NCI-H748 treated with DMSO at 0.1 percent for 48 hours (cell line): ENCODE measurements around the gene CAGE1.
"Not testable (repeated sequence)": the region's sequence is repeated elsewhere in the genome, so short reads cannot be mapped to it uniquely, and the experiment has no call there.

ENCODE experiments used
- DNase-seq: peaks from one replicate; lab custom pipeline; 2025; lab: John Stamatoyannopoulos, UW

Gene CAGE1

DNA sequence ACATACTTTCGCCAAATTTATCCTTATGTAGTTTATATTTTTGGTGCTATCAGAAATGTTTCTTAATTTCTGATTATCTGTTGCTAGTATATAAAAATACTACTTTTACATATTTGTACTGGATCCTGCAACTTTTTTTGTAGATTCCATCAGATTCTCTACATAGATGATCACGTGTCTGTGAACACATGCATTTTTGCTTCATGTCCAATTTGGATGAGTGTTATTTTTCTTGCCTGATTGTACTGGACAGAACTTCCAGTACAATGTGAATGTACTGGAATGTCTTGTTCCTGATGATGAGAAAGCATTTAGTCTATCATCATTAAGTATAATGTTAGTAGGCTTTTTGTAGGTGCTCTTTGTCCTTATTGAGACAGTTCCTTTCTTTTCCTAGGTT is 51.5 kb downstream of the CAGE1 start:
- DNase-seq: no peak

DNA sequence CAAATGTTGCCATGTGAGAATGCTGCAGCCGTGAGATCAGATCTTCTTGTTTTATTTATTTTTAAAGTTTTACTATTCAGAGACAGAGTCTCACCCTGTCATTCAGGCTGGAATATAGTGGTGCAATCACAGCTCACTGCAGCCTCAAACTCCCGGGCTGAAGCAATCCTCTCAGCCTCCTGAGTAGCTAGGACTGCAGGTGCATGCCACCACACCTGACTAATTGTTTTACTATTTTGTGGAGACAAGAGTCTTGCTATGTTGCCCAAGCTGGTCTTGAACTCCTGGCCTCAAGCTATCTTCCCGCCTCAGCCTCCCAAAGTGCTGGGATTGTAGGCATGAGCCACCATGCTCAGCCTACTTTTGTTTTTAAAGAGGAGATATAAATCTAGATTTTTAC is 54.0 kb downstream of the CAGE1 start:
- no peak for DNase-seq

DNA sequence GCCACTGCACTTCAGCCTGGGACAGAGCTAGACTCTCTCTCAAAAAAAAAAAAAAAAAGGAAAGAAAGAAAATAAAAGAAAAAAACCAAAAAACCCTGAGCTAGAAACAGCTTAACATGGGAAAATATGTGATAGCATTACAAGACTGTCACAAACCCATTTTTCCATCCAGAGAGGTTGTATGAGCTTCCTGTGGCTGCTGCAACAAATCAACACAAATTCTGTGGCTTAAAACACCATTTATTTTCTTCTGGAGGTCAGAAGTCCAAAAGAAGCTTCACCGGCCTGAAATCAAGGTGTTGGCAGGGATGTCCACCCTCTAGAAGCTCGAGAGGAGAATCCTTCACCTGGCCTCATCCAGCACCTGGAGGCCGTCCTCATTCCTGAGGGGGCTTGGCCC is 54.9 kb downstream of the CAGE1 start:
- DNase-seq: no peak

DNA sequence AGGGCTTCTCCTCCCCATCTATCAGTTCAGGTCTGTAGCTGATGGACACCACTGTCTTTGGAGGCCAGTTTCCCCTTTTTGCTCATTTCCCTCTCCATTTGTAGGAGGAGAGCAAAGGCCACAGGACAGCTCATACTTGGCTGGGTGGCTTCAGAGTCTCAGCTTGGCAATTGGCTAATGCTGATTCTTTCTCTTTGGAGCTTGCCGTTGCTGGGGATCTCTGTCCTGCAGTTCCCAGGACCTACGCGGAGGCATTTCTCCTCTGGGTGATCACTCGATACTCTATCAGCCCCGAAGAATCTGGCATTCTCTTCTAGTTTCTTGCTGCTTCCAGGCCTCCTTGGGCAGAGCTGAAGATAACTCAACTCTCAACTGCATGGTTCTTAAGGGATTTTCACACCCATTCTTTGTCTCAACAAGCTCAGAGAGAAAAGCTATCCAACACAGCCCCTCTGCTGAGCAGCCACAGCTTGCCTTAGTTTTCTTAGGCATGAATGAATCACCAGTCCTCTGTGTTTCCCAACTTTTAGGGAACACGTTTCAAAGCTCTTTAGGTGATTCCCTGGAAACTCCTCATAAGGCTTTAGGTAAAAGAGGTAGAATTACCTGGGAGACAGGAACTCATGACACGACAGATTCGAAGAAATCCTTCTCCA is 57.3 kb downstream of the CAGE1 start:
- no peak for DNase-seq

DNA sequence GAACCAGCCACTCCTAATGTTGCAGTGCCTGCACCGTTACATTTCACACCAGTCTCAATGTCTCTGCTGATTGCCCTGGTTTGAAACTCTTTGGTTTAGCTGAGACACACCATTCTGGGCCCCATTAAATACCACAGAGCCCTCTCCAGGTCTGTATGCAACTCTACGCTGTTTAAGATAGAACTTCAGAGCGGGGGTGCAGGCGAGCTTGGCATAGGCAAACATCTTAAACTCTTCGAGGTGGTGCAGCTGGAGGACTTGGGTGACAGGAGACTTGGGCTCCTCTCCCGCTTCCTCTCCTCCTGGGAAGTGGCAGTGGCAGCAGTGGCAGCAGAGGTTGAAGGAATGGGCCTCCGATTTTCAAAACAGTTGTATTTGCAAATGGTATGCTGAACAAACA is 58.1 kb downstream of the CAGE1 start:
- DNase-seq: no peak

DNA sequence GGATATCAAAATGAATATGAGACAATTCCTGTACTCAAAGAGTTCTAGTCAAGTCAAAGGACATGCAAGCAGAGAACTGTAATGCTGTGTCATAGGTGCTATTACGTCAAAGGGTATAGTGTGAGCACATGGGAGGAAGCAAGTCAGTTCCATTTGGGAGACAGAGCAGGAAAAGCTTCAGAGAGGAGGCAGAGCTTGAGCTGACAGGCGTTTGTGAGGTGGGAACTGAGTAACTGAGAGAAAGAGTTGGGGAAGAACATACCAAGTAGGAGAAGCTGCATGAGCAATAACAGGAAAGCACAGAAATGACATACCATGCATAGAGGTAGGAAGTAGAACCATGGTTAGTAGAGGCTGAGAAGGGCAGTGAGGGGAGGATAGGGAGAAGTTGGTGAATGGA is 61.3 kb downstream of the CAGE1 start:
- no peak for DNase-seq

DNA sequence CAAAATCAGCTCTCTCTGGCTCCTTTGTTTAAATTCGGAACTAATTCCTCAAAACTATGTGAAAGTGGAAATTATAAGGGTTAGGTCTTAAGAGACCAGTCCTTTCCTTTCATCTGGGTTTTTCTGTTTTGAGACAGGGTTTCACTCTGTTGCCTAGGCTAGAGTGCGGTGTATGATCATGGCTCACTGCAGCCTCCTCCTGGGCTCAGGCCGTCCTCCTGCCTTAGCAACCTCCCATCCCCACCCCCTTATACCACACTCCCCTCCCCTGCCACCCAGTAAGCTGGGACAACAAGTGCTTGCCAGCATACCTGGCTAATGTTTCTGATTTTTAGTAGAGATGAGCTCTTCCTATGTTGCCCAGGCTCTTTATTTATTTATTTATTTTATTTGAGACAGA is 63.8 kb downstream of the CAGE1 start:
- DNase-seq: no peak

DNA sequence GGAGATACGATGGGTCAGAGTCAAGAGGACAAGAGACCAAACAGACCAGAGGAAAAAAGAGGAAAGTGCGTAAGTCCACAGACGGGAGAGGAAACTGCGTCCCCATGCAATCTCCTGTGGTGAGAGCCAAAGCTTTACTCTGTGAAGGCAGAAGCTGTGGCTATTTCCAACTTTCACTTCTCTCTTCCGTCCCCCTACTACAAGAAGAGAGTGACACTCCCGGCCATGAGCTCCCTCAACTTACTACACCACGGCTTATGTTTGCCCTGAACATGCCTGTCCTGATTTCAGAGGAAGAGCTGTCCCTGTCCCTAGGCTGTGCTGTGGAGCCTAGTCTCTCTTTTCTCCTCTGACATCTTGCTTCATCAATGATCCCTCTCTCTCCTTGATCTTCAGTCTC is 65.0 kb downstream of the CAGE1 start:
- no peak for DNase-seq

DNA sequence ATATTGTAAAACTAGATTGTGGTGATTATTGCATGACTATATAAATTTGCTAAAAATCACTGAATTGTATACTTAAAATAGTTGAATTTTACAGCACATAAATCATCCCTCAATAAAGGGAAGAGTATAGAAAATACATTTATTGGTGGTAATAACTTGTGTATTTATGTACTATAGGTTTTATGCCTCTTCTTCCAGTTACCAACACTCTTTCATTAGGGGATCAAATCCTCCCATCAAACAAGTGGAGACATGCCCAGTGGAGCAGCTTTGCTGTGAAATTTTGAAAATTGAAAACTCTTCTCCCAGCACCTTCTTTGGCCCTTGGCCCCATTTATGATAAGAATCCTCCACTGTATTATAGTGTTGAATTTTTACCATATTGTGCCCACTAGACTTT is 66.5 kb downstream of the CAGE1 start:
- no peak for DNase-seq

DNA sequence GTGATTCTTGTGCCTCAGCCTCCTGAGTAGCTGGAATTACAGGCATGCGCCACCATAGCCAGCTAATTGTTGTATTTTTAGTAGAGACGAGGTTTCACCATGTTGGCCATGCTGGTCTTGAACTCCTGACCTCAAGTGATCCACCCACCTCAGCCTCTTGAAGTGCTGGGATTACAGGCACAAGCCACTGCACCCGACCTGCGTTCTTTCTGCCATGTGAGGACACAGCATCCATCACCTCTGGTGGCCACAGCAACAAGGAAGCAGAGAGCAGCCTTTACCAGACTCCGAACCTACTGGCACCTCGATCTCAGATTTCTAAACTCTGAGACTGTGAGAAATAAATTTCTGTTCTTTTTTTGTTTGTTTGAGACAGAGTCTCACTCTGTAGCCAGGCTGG is 67.7 kb downstream of the CAGE1 start:
- DNase-seq: not testable (repeated sequence)

DNA sequence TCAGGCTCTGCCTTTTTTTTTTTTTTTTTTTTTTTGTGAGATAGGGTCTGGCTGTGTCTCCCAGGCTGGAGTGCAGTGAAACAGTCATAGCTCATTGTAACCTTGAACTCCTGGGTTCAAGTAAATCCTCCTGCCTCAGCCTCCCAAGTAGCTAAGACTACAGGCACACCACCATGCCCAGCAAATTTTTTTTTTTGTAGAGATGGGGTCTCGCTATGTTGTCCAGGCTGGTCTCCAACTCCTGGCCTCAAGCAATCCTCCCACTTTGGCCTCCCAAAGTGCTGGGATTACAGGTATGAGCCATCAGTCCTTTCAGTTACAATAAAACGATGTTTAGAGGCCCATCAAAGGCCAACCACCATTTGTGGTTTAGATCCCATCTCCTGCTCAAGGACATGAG is 70.1 kb downstream of the CAGE1 start:
- DNase-seq: not testable (repeated sequence)

DNA sequence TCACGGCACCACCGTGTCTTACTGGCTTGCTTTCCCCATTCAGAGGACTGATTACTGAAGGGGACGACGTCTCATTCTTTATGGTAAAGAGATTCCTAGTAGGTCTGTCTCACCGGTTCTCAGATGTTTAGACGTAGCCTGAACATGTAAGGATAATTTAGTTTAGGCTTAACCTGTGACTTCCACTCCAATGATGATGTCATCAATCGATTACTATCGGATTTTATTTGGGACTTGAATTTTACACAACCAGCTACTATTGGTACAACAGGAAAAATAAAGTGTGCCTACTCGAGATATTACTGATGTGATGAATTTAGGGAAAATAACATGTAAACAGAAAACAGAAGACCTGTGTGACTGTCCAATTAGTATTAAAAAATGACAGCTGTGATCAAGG is 72.0 kb downstream of the CAGE1 start:
- no peak for DNase-seq

DNA sequence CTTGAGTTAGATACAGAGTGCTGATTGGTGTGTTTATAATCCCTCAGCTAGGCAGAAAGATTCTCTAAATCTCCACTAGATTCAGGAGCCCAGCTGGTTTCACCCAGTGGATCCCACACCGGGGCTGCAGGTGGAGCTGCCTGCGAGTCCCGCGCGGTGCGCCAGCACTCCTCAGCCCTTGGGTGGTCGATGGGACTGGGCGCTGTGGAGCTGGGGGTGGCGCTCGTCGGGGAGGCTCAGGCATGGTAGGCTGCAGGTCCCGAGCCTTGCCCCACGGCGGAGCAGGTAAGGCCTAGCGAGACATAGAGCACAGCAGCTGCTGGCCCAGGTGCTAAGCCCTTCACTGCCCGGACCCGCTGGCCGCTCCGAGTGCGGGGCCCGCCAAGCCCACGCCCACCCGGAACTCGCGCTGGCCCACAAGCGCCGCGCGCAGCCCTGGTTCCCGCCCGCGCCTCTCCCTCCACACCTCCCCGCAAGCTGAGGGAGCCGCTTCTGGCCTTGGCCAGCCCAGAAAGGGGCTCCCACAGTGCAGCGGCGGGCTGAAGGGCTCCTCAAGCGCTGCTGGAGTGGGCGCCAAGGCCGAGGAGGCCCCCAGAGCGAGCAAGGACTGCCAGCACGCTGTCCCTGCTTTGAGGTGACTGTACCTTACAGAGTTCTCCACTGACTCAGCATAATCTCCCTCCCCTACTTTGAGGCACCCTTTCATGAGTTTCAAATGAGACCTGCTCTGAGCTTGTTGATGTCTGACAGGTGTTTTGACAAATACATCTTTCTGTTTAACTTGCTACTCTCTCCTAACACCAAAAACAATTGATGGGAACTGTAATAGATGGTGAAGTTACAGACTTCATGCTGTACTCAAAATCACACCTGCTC is 72.6 kb downstream of the CAGE1 start:
- DNase-seq: no peak

DNA sequence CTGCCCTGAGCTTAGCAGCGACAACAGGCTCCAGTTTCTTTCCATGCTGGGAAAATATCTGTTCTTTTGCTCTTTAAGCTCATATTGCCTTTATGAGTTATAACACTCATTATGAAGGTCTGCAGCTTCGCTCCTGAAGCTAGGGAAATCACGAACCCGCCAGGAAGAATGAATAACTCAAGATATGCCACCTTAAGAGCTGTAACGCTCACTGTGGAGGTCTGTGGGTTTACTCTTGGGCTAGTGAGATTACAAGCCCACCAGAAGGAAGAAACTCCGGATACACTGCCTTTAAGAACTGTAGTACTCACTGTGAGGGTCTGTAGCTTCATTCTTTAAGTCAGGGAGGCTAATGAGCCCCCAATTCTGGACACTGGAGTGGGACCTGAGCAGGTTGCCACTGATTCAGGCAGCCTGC is 73.6 kb downstream of the CAGE1 start:
- DNase-seq: no peak

DNA sequence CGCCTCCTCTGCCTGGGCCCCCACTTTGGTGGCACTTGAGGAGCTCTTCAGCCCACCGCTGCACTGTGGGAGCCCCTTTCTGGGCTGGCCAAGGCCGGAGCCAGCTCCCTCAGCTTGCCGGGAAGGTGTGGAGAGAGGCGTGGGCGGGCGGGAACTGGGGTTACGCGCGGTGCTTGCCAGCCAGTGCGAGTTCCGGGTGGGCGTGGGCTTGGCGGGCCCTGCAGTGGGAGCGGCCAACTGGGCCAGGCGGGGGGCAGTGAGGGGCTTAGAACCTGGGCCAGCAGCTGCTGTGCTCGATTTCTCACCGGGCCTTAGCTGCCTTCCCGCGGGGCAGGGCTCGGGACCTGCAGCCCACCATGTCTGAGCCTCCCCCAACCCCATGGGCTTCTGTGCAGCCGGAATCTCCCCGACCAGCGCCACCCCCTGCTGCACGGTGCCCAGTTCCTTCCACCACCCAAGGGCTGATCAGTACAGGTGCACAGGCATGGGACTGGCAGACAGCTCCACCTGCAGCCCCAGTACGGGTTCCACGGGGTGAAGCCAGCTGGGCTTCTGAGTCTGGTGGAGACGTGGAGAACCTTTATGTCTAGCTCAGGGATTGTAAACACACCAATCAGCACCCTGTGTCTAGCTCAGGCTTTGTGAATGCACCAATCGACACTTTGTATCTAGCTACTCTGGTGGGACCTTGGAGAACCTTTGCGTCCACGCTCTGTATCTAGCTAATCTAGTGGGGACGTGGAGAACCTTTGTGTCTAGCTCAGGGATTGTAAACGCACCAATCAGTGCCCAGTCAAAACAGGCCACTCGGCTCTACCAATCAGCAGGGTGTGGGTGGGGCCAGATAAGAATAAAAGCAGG is 74.2 kb downstream of the CAGE1 start:
- DNase-seq: not testable (repeated sequence)

DNA sequence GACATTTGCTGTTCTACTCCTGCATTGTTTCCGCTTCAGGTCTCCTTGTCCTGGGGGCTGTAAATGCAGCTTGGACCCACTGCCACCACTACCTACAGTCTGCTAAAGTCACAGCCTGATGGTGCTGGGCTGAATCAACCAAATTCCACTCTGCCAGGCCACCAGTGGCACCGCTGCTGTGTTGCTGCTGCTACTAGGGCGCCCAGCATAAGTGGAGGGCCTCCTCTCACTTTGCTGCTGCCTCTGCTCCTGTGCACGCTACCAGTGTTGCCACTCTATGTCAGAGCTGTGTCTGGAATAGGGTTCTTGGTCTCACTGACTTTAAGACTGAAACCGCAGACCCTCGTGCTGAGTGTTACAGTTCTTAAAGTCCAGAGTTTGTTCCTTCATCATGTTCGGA is 75.1 kb downstream of the CAGE1 start:
- no peak for DNase-seq

DNA sequence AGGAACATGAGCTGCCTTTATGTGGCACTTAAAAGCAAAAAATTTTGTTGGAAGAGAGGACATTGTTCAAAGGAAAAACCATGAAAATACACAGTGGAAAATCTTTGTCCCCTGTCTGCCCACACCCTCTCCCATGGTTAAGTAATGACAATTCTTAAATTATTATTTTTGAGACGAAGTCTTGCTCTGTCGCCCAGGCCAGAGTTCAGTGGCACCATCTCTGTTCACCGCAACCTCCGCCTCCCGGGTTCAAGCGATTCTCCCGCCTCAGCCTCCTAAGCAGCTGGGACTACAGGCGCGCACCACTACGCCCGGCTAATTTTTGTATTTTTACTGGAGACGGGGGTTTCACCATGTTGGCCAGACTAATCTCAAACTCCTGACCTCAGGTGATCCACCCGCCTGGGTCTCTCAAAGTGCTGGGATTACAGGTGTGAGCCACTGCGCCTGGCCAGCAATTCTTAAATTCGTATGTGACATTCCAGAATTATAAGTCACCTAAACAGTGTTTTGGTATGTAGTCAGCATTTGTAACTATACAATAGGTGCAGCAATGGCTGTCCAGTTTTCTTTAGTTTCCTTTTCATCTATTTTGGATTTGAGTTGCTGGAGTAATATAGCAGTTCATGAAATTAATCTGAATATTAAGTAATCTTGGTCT is 75.9 kb downstream of the CAGE1 start:
- DNase-seq: no peak

DNA sequence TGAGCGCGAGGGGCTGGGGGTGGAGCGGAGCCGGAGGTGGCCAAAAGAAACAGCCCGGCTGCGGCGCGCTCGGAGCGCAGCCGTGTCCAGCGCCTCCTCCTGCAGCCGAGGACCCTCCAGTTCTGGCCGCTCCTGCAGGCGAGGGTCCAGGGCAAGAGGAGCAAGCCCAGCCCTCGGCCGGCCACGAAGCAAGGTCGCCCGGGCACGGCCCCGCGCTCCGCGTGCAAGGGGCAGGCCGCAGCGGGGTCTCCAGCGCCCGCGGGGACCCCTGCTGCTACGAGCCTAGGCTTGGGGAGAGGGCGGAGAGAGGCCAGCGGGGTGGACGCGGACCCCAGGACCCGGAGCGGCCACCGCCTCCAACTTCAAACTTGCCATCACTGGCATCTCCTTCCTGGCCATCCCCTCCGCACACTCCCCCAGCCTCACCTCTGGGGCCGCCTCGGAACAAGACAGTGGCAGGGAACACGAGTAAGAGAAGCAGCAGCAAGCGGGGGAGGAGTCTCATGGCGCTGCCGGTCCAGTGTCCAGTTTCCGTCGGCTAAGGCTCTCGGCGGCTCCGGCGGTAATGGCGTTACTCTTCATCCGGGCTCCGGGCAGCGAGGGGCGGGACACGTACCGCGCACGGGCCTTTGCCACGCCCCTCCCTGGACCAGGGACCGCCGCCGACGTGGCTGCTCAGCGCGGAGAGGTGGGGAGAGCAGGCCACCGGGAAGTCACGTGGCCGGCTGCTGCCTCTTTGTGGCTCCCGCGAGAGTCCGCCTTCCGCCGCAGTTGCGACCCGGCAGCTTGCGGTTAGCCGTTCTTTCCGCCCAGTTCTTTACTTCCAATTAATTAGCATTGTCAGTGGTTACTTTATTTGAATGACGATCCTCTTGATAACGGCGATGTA is 76.7 kb downstream of the CAGE1 start, which contains the start of gene SSR1:
TSS of gene SSR1 (minus strand) at position 584 of the 889 bp plus-strand sequence. CDS start at position 505, 79 bp downstream.
- peak; percentile 97 for DNase-seq

DNA sequence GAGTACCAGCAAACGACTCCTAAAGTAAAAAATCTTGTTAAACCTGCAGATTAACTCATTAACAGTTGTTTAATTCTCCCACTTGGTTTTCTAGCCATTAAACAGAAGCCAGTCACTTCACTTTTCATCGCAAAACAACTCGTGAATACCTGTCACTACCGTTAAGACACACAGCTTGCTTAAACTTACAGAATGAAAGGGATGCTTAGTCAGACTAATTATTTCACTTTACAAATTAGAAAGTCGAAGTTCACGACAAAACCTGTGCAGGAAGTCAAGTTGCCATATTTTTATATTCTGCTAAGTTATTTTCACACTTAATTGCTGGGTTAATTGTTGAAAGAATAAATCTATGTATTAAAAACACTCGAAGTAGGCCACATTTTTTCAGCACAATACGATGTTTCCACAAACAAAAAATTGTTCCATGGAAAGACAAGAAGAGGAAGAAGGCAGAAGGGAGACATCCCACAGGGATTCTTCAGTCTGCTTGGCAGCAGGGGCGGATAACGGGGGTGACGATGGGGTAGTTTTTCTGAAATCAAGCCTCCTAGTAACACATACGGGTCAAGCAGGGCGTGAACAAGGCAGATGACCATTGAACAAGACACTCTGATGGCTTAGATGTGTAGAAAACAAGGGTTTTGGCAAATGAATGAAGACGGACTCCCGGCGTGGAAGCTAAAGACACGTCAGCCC is 77.5 kb downstream of the CAGE1 start:
- DNase-seq: no peak

DNA sequence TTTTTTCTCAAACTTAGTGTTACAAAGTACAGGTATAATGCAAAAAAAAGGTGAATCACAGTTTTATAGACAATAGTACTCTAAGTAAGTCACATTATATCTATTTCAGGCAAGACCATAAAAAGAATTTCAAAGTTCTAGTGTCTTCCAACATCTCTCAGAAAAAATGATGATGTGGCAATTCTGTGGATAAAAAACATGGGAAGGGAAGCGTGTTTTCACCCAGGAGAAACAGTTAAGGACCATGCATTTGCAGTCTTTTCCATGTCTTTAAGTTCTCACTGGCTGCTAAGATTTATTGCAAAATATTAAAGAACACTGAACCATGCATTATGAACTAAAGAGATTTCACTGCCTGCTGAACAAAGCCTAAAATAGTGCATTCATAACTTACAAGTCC is 78.4 kb downstream of the CAGE1 start:
- DNase-seq: no peak
